Hematopoietic multipotent progenitor cell treated with erythropoietin and hydrocortisone succinate and interleukin-3 and kit ligand, for 8 days (in vitro differentiated cells): ENCODE measurements around the gene MTCL3.

ENCODE experiments used
- DNase-seq: peaks from one replicate; pipeline ENCODE4 v3.0.0-alpha.2; 2015

MTCL3 gene

GRCh38 chr6:127518710-127519468 is at the start of gene MTCL3:
TSS of gene MTCL3 (minus strand) at chr6:127519335.
- no peak for DNase-seq

- no peak for DNase-seq
Observed at GRCh38 chr6:127567476-127567875, 48.3 kb upstream of the MTCL3 start.

- no peak for DNase-seq
Observed at GRCh38 chr6:127566651-127567050, 47.5 kb upstream of the MTCL3 start.

- no peak for DNase-seq
Observed at GRCh38 chr6:127566119-127566518, 47.0 kb upstream of the MTCL3 start.

GRCh38 chr6:127564761-127565160 is 45.6 kb upstream of the MTCL3 start:
- DNase-seq, result no peak

GRCh38 chr6:127561660-127562059 is 42.5 kb upstream of the MTCL3 start:
- DNase-seq, result no peak

- DNase-seq, result peak; percentile 24
Observed at GRCh38 chr6:127554435-127555006, 35.4 kb upstream of the MTCL3 start.

- no peak for DNase-seq
Observed at GRCh38 chr6:127550403-127550802, 31.3 kb upstream of the MTCL3 start.

- DNase-seq, result no peak
Observed at GRCh38 chr6:127547904-127548649, 28.9 kb upstream of the MTCL3 start.

GRCh38 chr6:127547215-127547614 is 28.1 kb upstream of the MTCL3 start:
- no peak for DNase-seq

- peak; percentile 9 for DNase-seq
Observed at GRCh38 chr6:127539272-127539671, 20.1 kb upstream of the MTCL3 start.

- DNase-seq, result no peak
Observed at GRCh38 chr6:127538750-127539264, 19.7 kb upstream of the MTCL3 start.

- no peak for DNase-seq
Observed at GRCh38 chr6:127533736-127534135, 14.6 kb upstream of the MTCL3 start.

GRCh38 chr6:127533011-127533410 is 13.9 kb upstream of the MTCL3 start:
- DNase-seq, result no peak

- no peak for DNase-seq
Observed at GRCh38 chr6:127522714-127523113, 3.6 kb upstream of the MTCL3 start.

GRCh38 chr6:127520066-127520465 is 931 bp upstream of the MTCL3 start:
- no peak for DNase-seq

- DNase-seq, result no peak
Observed at GRCh38 chr6:127519469-127519785, 292 bp upstream of the MTCL3 start.

- DNase-seq, result no peak
Observed at GRCh38 chr6:127518191-127518709, 885 bp downstream of the MTCL3 start.

- DNase-seq, result no peak
Observed at GRCh38 chr6:127517693-127518092, 1.4 kb downstream of the MTCL3 start.

- DNase-seq, result peak; percentile 14
Observed at GRCh38 chr6:127516662-127517273, 2.4 kb downstream of the MTCL3 start.

- peak; percentile 19 for DNase-seq
Observed at GRCh38 chr6:127515794-127516661, 3.1 kb downstream of the MTCL3 start.

- DNase-seq, result no peak
Observed at GRCh38 chr6:127515234-127515793, 3.8 kb downstream of the MTCL3 start.
